Head of caudate nucleus (tissue), 42 donors: Measurements from ENCODE around the gene MRPL11.
A peak's percentile ranks its signal among the peaks of the same experiment; 100 is the strongest.

ENCODE experiments used
- DNase-seq, 42 donors: peaks; one replicate each; pipeline versions ENCODE4 v3.0.0 to v3.0.0-alpha.2; 2020 to 2021; ENCODE audit warnings: mixed read lengths in 7 of 42
- intact Hi-C: fragments of 100-400 bp; cut with DNase I; formaldehyde crosslinking; loops from one replicate; pipeline ENCODE4 v1.15.0; 2022

MRPL11 gene

GRCh38 chr11:66413167-66413566, 25.5 kb downstream of the MRPL11 start:
- no peak for DNase-seq
- intact Hi-C loops = no loop called here

- intact Hi-C loops = no loop called here
- DNase-seq = no peak
These were observed 26.5 kb downstream of the MRPL11 start for GRCh38 chr11:66412110-66412509.

GRCh38 chr11:66411323-66411722, 27.3 kb downstream of the MRPL11 start:
- DNase-seq = no peak
- intact Hi-C loops = no loop called here

- intact Hi-C loops = no loop called here
- no peak for DNase-seq
These were observed 28.5 kb downstream of the MRPL11 start for GRCh38 chr11:66410191-66410590.

- no peak for DNase-seq
- intact Hi-C loops = loop anchor here (10.0 kb wide), 1 partner anchor 266 kb away; the partner anchor contains the start of gene RBM4B
These were observed 29.4 kb downstream of the MRPL11 start for GRCh38 chr11:66409226-66409625.

GRCh38 chr11:66408488-66409214, 30.0 kb downstream of the MRPL11 start:
- peak; percentile 75 to 98 (median 92) for DNase-seq
- intact Hi-C loops = loop anchor here (10.0 kb wide), 1 partner anchor 266 kb away; the partner anchor contains the start of gene RBM4B

GRCh38 chr11:66407651-66408050, 31.0 kb downstream of the MRPL11 start:
- intact Hi-C loops = loop anchor here (10.0 kb wide), 1 partner anchor 267 kb away; the partner anchor contains the start of gene RBM4B
- no peak for DNase-seq

- intact Hi-C loops = no loop called here
- DNase-seq = no peak
These were observed 44.7 kb downstream of the MRPL11 start for GRCh38 chr11:66393954-66394353.

- intact Hi-C loops = no loop called here
- no peak for DNase-seq
These were observed 47.3 kb downstream of the MRPL11 start for GRCh38 chr11:66391322-66391721.

- intact Hi-C loops = no loop called here
- peak in 41 of 42 donors; percentile 19 to 82 (median 57) for DNase-seq
These were observed 49.8 kb downstream of the MRPL11 start for GRCh38 chr11:66388780-66389386.

- DNase-seq = peak; percentile 66 to 94 (median 86)
These were observed 52.2 kb downstream of the MRPL11 start for GRCh38 chr11:66386171-66387069.

More at GRCh38 chr11:66386171-66387069, 52.2 kb downstream of the MRPL11 start:
- intact Hi-C loops = no loop called here
